ENCODE results near the gene RCCD1.

Gene RCCD1

GRCh38 chr15:90945091-90945490, 9.6 kb upstream of the RCCD1 start:
- no peak for DNase-seq

GRCh38 chr15:90946538-90946937, 8.1 kb upstream of the RCCD1 start:
- DNase-seq = no peak

- no peak for DNase-seq
These were observed 7.6 kb upstream of the RCCD1 start for GRCh38 chr15:90946941-90947576.

- DNase-seq = no peak
These were observed 6.9 kb upstream of the RCCD1 start for GRCh38 chr15:90947577-90948357.

GRCh38 chr15:90948506-90948905, 6.2 kb upstream of the RCCD1 start:
- no peak for DNase-seq

- DNase-seq = no peak
These were observed 4.6 kb upstream of the RCCD1 start for GRCh38 chr15:90949979-90950675.

- DNase-seq = no peak
These were observed 4.0 kb upstream of the RCCD1 start for GRCh38 chr15:90950676-90951075.

GRCh38 chr15:90952901-90953677, 1.6 kb upstream of the RCCD1 start:
- DNase-seq = no peak

GRCh38 chr15:90953947-90954711, 555 bp upstream of the RCCD1 start:
- no peak for DNase-seq

GRCh38 chr15:90955624-90956273, 1.1 kb downstream of the RCCD1 start:
- DNase-seq = no peak

- peak; percentile 70 for DNase-seq
These were observed 1.8 kb downstream of the RCCD1 start for GRCh38 chr15:90956274-90957030.

- DNase-seq = peak; percentile 51
These were observed 2.5 kb downstream of the RCCD1 start for GRCh38 chr15:90957031-90957790.

GRCh38 chr15:90957791-90958190, 3.1 kb downstream of the RCCD1 start:
- DNase-seq = no peak

GRCh38 chr15:90959028-90959595, 4.4 kb downstream of the RCCD1 start:
- no peak for DNase-seq

GRCh38 chr15:90959894-90960293, 5.2 kb downstream of the RCCD1 start:
- peak; percentile 26 for DNase-seq

- DNase-seq = no peak
These were observed 5.8 kb downstream of the RCCD1 start for GRCh38 chr15:90960298-90961091.

- DNase-seq = no peak
These were observed 7.3 kb downstream of the RCCD1 start for GRCh38 chr15:90962021-90962420.

GRCh38 chr15:90966262-90966661, 11.6 kb downstream of the RCCD1 start:
- DNase-seq = no peak

- no peak for DNase-seq
These were observed 12.5 kb downstream of the RCCD1 start for GRCh38 chr15:90967206-90967605.
